GM23338 (cell line): ENCODE data around the gene FAM241B. TPM values are rescaled to one million over a fixed set of nuclear protein-coding genes. Genes with fewer than 3 reads are reported as not detected.

Experiments
- ATAC-seq: fragments of 200-7000 bp; cut with Tn5 transposase; 3 replicates; pipeline ENCODE4 v1.9.1; 2020
- DNase-seq: peaks from one replicate; pipeline ENCODE4 v3.0.0-alpha.2; 2015; ENCODE audit warnings: low spot score
- H2AFZ ChIP-seq: fragments of 200-600 bp; sonication (generic); 2 replicates; pipeline ENCODE4 v1.8.0; 2016; ENCODE audit warnings: antibody characterized with exemption, mild to moderate bottlenecking, moderate library complexity
- H3F3A ChIP-seq: fragments of 200-600 bp; sonication (generic); replicated peaks from 2 replicates; pipeline ENCODE4 v1.8.0; 2017; ENCODE audit warnings: antibody characterized with exemption, mixed run types, low read depth
- H3K27ac ChIP-seq: fragments of 200-600 bp; sonication (generic); 2 replicates; pipeline ENCODE4 v1.6.1; 2016; ENCODE audit warnings: low read depth
- H3K27me3 ChIP-seq: fragments of 200-600 bp; sonication (generic); 2 replicates; pipeline ENCODE4 v1.8.0; 2016; ENCODE audit warnings: mild to moderate bottlenecking, mixed run types, moderate library complexity; ENCODE audit not compliant: insufficient read depth
- H3K36me3 ChIP-seq: fragments of 200-600 bp; sonication (generic); 2 replicates; pipeline ENCODE4 v1.8.0; 2016; ENCODE audit warnings: mild to moderate bottlenecking; ENCODE audit not compliant: insufficient read depth
- H3K4me1 ChIP-seq: fragments of 200-600 bp; sonication (generic); 2 replicates; pipeline ENCODE4 v1.8.0; 2016; ENCODE audit warnings: mild to moderate bottlenecking, moderate library complexity; ENCODE audit not compliant: insufficient read depth
- H3K4me2 ChIP-seq: fragments of 200-600 bp; sonication (generic); 2 replicates; pipeline ENCODE4 v1.7.1; 2017; ENCODE audit warnings: mixed run types
- H3K4me3 ChIP-seq: fragments of 200-600 bp; sonication (generic); 2 replicates; pipeline ENCODE4 v1.6.1; 2016; ENCODE audit warnings: mixed run types
- H3K79me2 ChIP-seq: fragments of 200-600 bp; sonication (generic); replicated peaks from 2 replicates; pipeline ENCODE4 v1.8.0; 2017; ENCODE audit warnings: mild to moderate bottlenecking; ENCODE audit not compliant: insufficient read depth
- H3K9me2 ChIP-seq: fragments of 200-600 bp; sonication (generic); 2 replicates; pipeline ENCODE4 v1.8.0; 2017; ENCODE audit not compliant: insufficient read depth
- H4K20me1 ChIP-seq: fragments of 200-600 bp; sonication (generic); replicated peaks from 2 replicates; pipeline ENCODE4 v1.8.0; 2017; ENCODE audit warnings: mild to moderate bottlenecking; ENCODE audit not compliant: insufficient read depth
- H3K27ac Mint-ChIP-seq: 2 replicates; pipeline ENCODE4 v1.8.0; 2020; ENCODE audit warnings: inconsistent platforms, mild to moderate bottlenecking, moderate library complexity, mixed read lengths
- H3K27me3 Mint-ChIP-seq: 3 replicates; pipeline ENCODE4 v1.8.0; 2022; ENCODE audit warnings: low read depth, mild to moderate bottlenecking, moderate library complexity, mixed read lengths, inconsistent platforms; ENCODE audit not compliant: insufficient read depth, poor library complexity
- H3K36me3 Mint-ChIP-seq: 3 replicates; pipeline ENCODE4 v1.8.0; 2021; ENCODE audit warnings: low read depth, mild to moderate bottlenecking, inconsistent platforms, moderate library complexity, mixed read lengths
- H3K4me1 Mint-ChIP-seq: 3 replicates; pipeline ENCODE4 v1.8.0; 2020; ENCODE audit warnings: mild to moderate bottlenecking, inconsistent platforms, mixed read lengths
- H3K4me3 Mint-ChIP-seq: 3 replicates; pipeline ENCODE4 v1.8.0; 2021; ENCODE audit warnings: moderate library complexity, mild to moderate bottlenecking, inconsistent platforms, mixed read lengths
- H3K9me3 Mint-ChIP-seq: 3 replicates; pipeline ENCODE4 v1.8.0; 2020; ENCODE audit warnings: moderate library complexity, mild to moderate bottlenecking, inconsistent platforms, mixed read lengths
- CREB1 ChIP-seq: fragments of 250-450 bp; sonication (Bioruptor Pico); IDR thresholded peaks from 2 replicates; pipeline ENCODE4 v1.5.0; 2020; ENCODE audit warnings: low read depth, mild to moderate bottlenecking, moderate library complexity
- CTCF ChIP-seq, 2 experiments: fragments of 200-600 bp in 1 of 2; sonication (generic) in 1 of 2; conservative IDR thresholded peaks; 2 replicates each; pipeline versions ENCODE4 v1.5.1 to v1.6.1; 2016 to 2017; ENCODE audit warnings: antibody characterized with exemption in 2 of 2, low read depth in 2 of 2, mild to moderate bottlenecking in 2 of 2, moderate library complexity in 1 of 2
- EZH2 ChIP-seq: fragments of 200-600 bp; sonication (generic); IDR thresholded peaks from one replicate; pipeline ENCODE4 v1.8.0; 2017; ENCODE audit warnings: antibody characterized with exemption, mild to moderate bottlenecking, low read depth; ENCODE audit not compliant: unreplicated experiment
- EZH2phosphoT487 ChIP-seq: fragments of 200-600 bp; sonication (generic); IDR thresholded peaks from one replicate; pipeline ENCODE4 v1.8.1; 2018; ENCODE audit warnings: antibody characterized with exemption; ENCODE audit not compliant: unreplicated experiment
- JUNB ChIP-seq: IDR thresholded peaks from one replicate; pipeline ENCODE4 v1.6.1; 2016; ENCODE audit warnings: antibody characterized with exemption; ENCODE audit not compliant: unreplicated experiment
- NANOG ChIP-seq: IDR thresholded peaks from 2 replicates; pipeline ENCODE4 v1.6.1; 2016; ENCODE audit warnings: antibody characterized with exemption, borderline replicate concordance
- POLR2AphosphoS5 ChIP-seq: IDR thresholded peaks from 2 replicates; pipeline ENCODE4 v1.6.1; 2016; ENCODE audit warnings: antibody characterized with exemption, low read depth
- STAT1 ChIP-seq: IDR thresholded peaks from one replicate; pipeline ENCODE4 v1.6.1; 2016; ENCODE audit warnings: antibody characterized with exemption; ENCODE audit not compliant: unreplicated experiment
- ZNF114 ChIP-seq: fragments of 250-450 bp; sonication (Bioruptor Pico); IDR thresholded peaks from 2 replicates; pipeline ENCODE4 v1.5.0; 2020; ENCODE audit warnings: mild to moderate bottlenecking, moderate library complexity
- ZNF331 ChIP-seq: fragments of 250-450 bp; sonication (Bioruptor Pico); IDR thresholded peaks from 2 replicates; pipeline ENCODE4 v1.5.0; 2020; ENCODE audit warnings: low read depth, mild to moderate bottlenecking, moderate library complexity
- ZNF462 ChIP-seq: fragments of 250-450 bp; sonication (Bioruptor Pico); IDR thresholded peaks from 2 replicates; pipeline ENCODE4 v1.5.0; 2020; ENCODE audit warnings: mild to moderate bottlenecking, moderate library complexity
- polyA plus RNA-seq: library from polyadenylated mRNA; unstranded; fragments of >200 nt; fragmentation: Nextera tagmentation; extraction: Ambion mirVana; gene quantifications from 2 replicates; pipeline ENCODE4 v1.2.1, GENCODE V29; 2016
- total RNA-seq: library from RNA; depleted of rRNA; stranded (reverse); fragments of >200 nt; shearing (Covaris generic); gene quantifications from 2 replicates; pipeline ENCODE4 v1.2.3, GENCODE V29; 2014
- TF ChIP-seq, protein P1 (sequence below): IDR thresholded peaks from one replicate; pipeline ENCODE4 v1.6.1; 2018; ENCODE audit warnings: antibody characterized with exemption; ENCODE audit not compliant: unreplicated experiment
- TF ChIP-seq, protein P2 (sequence below): IDR thresholded peaks from 2 replicates; pipeline ENCODE4 v1.6.1; 2016; ENCODE audit warnings: antibody characterized with exemption

The FAM241B gene
- total and polyA plus RNA-seq, 2 experiments from 2014 or later: 6.7 to 28.3 TPM

DNA sequence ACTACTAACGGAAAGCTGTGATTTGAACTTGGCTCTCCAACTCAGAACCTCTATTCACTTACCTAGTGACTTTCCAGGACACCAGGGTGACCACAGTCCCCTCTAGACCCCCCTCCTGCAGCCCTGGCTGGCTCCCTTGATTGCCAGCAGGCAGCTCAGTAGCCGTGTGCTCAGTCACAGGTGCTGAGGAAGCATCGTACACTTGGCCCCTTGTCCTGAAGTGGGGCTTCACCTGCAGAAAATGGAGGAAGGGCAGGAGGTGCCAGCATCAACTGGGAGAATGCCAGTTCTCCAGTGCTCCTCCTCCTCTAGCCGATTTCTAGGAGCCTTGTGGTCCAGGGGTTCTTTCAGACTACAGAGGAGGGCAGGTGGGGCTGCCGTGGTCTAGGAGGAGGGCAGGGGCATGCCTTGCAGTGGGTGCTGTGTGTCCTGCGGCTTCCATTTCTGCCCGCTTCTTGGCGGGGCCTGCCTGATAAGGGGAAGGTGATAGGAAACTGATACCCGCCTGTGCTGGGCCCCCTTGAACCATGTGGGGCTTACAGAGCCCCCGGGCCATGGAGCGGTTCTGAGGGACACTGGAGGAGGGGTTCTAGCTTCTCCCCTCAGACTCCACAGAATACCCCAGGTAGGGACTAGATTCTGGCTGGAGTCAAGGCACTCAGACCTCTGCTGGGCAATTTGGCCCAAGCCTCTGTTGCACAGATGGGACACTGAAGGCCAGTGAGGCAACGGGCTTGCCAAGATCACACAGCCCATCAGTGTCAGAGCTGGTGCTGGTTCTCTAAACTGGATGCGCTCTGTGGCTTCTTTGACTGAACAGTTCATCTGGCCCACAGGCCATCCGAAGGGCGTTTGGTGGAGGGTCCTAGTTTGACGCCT lies 14.0 kb downstream of the FAM241B start:
- Histone ChIP-seq H3K27ac (no peak overlapping the region), H3K36me3 (no peaks in the 10 kb centered on the region), H3F3A (no peaks in the 10 kb centered on the region), H3K4me1 (peaks cover 5% of the 10 kb centered on the region), H3K4me3 (no peak overlapping the region), H2AFZ (0 out of 2 replicates have a peak overlapping the region, but pooled peaks have one; percentile 52), H3K4me2 (no peak overlapping the region), H3K9me2 (no peaks in the 10 kb centered on the region), H3K79me2 (no peaks in the 10 kb centered on the region), H3K27me3 (no peaks in the 10 kb centered on the region), H4K20me1 (no peaks in the 10 kb centered on the region)
- H3K36me3 Mint-ChIP-seq: no peaks in the 10 kb centered on the region
- no peak; the same call in 2 of the 3 replicates for ATAC-seq
- H3K27me3 Mint-ChIP-seq: peaks cover 11% of the 10 kb centered on the region
- peaks cover 30% of the 10 kb centered on the region for H3K4me1 Mint-ChIP-seq
- H3K9me3 Mint-ChIP-seq: no peaks in the 10 kb centered on the region; the same call in 2 of the 3 replicates
- DNase-seq: no peak
- H3K4me3 Mint-ChIP-seq: no peak overlapping the region
- TF ChIP-seq EZH2 (no peak), EZH2phosphoT487 (no peak), JUNB (no peak), ZNF462 (CRISPR knock-in tag) (no peak), CTCF (conservative IDR thresholded peaks at IDR 0.05; ENCODE audit: low read depth in 2 of 2) (no peak), CREB1 (no peak), NANOG (no peak), STAT1 (no peak), ZNF331 (CRISPR knock-in tag) (no peak), ZNF114 (CRISPR knock-in tag) (no peak), POLR2AphosphoS5 (no peak)
- TF ChIP-seq, protein P1, sequence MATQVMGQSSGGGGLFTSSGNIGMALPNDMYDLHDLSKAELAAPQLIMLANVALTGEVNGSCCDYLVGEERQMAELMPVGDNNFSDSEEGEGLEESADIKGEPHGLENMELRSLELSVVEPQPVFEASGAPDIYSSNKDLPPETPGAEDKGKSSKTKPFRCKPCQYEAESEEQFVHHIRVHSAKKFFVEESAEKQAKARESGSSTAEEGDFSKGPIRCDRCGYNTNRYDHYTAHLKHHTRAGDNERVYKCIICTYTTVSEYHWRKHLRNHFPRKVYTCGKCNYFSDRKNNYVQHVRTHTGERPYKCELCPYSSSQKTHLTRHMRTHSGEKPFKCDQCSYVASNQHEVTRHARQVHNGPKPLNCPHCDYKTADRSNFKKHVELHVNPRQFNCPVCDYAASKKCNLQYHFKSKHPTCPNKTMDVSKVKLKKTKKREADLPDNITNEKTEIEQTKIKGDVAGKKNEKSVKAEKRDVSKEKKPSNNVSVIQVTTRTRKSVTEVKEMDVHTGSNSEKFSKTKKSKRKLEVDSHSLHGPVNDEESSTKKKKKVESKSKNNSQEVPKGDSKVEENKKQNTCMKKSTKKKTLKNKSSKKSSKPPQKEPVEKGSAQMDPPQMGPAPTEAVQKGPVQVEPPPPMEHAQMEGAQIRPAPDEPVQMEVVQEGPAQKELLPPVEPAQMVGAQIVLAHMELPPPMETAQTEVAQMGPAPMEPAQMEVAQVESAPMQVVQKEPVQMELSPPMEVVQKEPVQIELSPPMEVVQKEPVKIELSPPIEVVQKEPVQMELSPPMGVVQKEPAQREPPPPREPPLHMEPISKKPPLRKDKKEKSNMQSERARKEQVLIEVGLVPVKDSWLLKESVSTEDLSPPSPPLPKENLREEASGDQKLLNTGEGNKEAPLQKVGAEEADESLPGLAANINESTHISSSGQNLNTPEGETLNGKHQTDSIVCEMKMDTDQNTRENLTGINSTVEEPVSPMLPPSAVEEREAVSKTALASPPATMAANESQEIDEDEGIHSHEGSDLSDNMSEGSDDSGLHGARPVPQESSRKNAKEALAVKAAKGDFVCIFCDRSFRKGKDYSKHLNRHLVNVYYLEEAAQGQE: no peak
- TF ChIP-seq, protein P2, sequence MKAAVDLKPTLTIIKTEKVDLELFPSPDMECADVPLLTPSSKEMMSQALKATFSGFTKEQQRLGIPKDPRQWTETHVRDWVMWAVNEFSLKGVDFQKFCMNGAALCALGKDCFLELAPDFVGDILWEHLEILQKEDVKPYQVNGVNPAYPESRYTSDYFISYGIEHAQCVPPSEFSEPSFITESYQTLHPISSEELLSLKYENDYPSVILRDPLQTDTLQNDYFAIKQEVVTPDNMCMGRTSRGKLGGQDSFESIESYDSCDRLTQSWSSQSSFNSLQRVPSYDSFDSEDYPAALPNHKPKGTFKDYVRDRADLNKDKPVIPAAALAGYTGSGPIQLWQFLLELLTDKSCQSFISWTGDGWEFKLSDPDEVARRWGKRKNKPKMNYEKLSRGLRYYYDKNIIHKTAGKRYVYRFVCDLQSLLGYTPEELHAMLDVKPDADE: no peak
- H3K27ac Mint-ChIP-seq: no peak overlapping the region
